IMR-90 (cell line): Measurements from ENCODE around the gene PXN. TPM values are rescaled to one million over a fixed set of nuclear protein-coding genes. Genes with fewer than 3 reads are reported as not detected.
A peak's percentile ranks its signal among the peaks of the same experiment; 100 is the strongest.

Source experiments
- ATAC-seq: fragments of 200-7000 bp; cut with Tn5 transposase; 2 replicates; pipeline ENCODE4 v1.9.1; 2020; ENCODE audit warnings: low read depth, mild to moderate bottlenecking, moderate library complexity
- BruUV-seq: library from RNA; stranded (reverse); fragments of 400-500 nt; replicated peaks from 2 replicates; lab custom pipeline; 2021; lab: Mats Ljungman, UMichigan
- CTCF ChIA-PET: fragments of 300-600 bp; formaldehyde crosslinking; extraction: SDS; loops from one replicate; lab custom pipeline; 2021; ENCODE audit warnings: antibody characterized with exemption; lab: Yijun Ruan, JAX
- POLR2A ChIA-PET: fragments of 300-600 bp; sonication (Branson Sonifier 250); formaldehyde crosslinking; loops from one replicate; lab custom pipeline; 2022; ENCODE audit warnings: antibody characterized with exemption; ENCODE audit not compliant: unreplicated experiment; lab: Charles Lee
- DNase-seq: peaks from one replicate; pipeline ENCODE4 v3.0.0; 2013
- H2AFZ ChIP-seq: replicated peaks from 2 replicates; pipeline ENCODE3; 2013; ENCODE audit warnings: low read length, mild to moderate bottlenecking; ENCODE audit not compliant: poor library complexity
- H2AK5ac ChIP-seq: 2 replicates; pipeline ENCODE4 v1.6.1; 2013; ENCODE audit warnings: low read depth, low read length, inconsistent platforms
- H2AK9ac ChIP-seq: replicated peaks from 2 replicates; pipeline ENCODE3; 2013; ENCODE audit warnings: mild to moderate bottlenecking, low read depth, low read length, moderate library complexity; ENCODE audit not compliant: poor library complexity
- H2BK120ac ChIP-seq: 2 replicates; pipeline ENCODE4 v1.6.1; 2013; ENCODE audit warnings: low read depth, low read length, inconsistent platforms
- H2BK15ac ChIP-seq: 3 replicates; pipeline ENCODE4 v1.6.1; 2013; ENCODE audit warnings: low read depth, low read length, inconsistent platforms
- H2BK20ac ChIP-seq: 2 replicates; pipeline ENCODE4 v1.6.1; 2013; ENCODE audit warnings: low read depth, mild to moderate bottlenecking, inconsistent platforms, low read length, moderate library complexity
- H2BK5ac ChIP-seq: 2 replicates; pipeline ENCODE4 v1.6.1; 2013; ENCODE audit warnings: mild to moderate bottlenecking, low read depth, low read length, inconsistent platforms; ENCODE audit not compliant: poor library complexity, severe bottlenecking
- H3K14ac ChIP-seq: replicated peaks from 2 replicates; pipeline ENCODE4 v1.6.1; 2013; ENCODE audit warnings: low read depth, low read length, inconsistent platforms
- H3K18ac ChIP-seq: 2 replicates; pipeline ENCODE4 v1.6.1; 2013; ENCODE audit warnings: low read depth, low read length, control low read depth
- H3K23ac ChIP-seq: 2 replicates; pipeline ENCODE4 v1.6.1; 2013; ENCODE audit warnings: low read depth, low read length, inconsistent platforms
- H3K27ac ChIP-seq: 2 replicates; pipeline ENCODE4 v1.5.1; 2013; ENCODE audit warnings: mild to moderate bottlenecking, control low read depth, low read length; ENCODE audit not compliant: insufficient read depth
- H3K27me3 ChIP-seq: 2 replicates; pipeline ENCODE4 v1.6.1; 2013; ENCODE audit warnings: low read length; ENCODE audit not compliant: control insufficient read depth, insufficient read depth
- H3K36me3 ChIP-seq: 2 replicates; pipeline ENCODE4 v1.6.1; 2013; ENCODE audit warnings: low read length, mixed read lengths; ENCODE audit not compliant: control insufficient read depth, insufficient read depth
- H3K4ac ChIP-seq: 2 replicates; pipeline ENCODE4 v1.6.1; 2013; ENCODE audit warnings: low read depth, low read length, inconsistent platforms
- H3K4me1 ChIP-seq: 2 replicates; pipeline ENCODE4 v1.6.1; 2013; ENCODE audit warnings: low read length, mixed read lengths; ENCODE audit not compliant: control insufficient read depth, insufficient read depth
- H3K4me2 ChIP-seq: 2 replicates; pipeline ENCODE4 v1.6.1; 2013; ENCODE audit warnings: low read depth, mild to moderate bottlenecking, control low read depth, low read length, moderate library complexity
- H3K4me3 ChIP-seq: 2 replicates; pipeline ENCODE4 v1.5.1; 2013; ENCODE audit warnings: low read depth, mild to moderate bottlenecking, control low read depth, low read length, moderate library complexity; ENCODE audit not compliant: insufficient read depth
- H3K56ac ChIP-seq: 2 replicates; pipeline ENCODE4 v1.6.1; 2013; ENCODE audit warnings: low read length, inconsistent platforms; ENCODE audit not compliant: insufficient read depth; ENCODE audit errors: extremely low read depth
- H3K79me1 ChIP-seq, 2 experiments: 2 replicates each; pipeline ENCODE4 v1.6.1; 2013; ENCODE audit warnings: low read length in 2 of 2, inconsistent platforms in 1 of 2, low read depth in 1 of 2
- H3K9ac ChIP-seq: 2 replicates; pipeline ENCODE4 v1.6.1; 2013; ENCODE audit warnings: low read depth, low read length, control low read depth
- H3K9me1 ChIP-seq: 2 replicates; pipeline ENCODE4 v1.6.1; 2013; ENCODE audit warnings: low read length, inconsistent platforms; ENCODE audit not compliant: insufficient read depth
- H3K9me3 ChIP-seq: 2 replicates; pipeline ENCODE4 v1.6.1; 2013; ENCODE audit warnings: low read length; ENCODE audit not compliant: control insufficient read depth, insufficient read depth
- H4K20me1 ChIP-seq: 2 replicates; pipeline ENCODE4 v1.6.1; 2013; ENCODE audit warnings: low read length, inconsistent platforms; ENCODE audit not compliant: insufficient read depth
- H4K5ac ChIP-seq: 2 replicates; pipeline ENCODE4 v1.6.1; 2013; ENCODE audit warnings: mild to moderate bottlenecking, low read depth, low read length, control low read depth
- H4K8ac ChIP-seq, 2 experiments: 2 replicates each; pipeline ENCODE4 v1.6.1; 2013; ENCODE audit warnings: low read depth in 2 of 2, low read length in 2 of 2, control low read depth in 1 of 2, inconsistent platforms in 1 of 2
- H4K91ac ChIP-seq: 2 replicates; pipeline ENCODE4 v1.6.1; 2013; ENCODE audit warnings: low read depth, low read length, inconsistent platforms; ENCODE audit not compliant: insufficient read depth
- CEBPB ChIP-seq: IDR thresholded peaks from 2 replicates; pipeline ENCODE4 v1.6.1; 2012; ENCODE audit warnings: low read depth, low read length, improper control_type of control experiment
- CHD1 ChIP-seq: IDR thresholded peaks from 2 replicates; pipeline ENCODE4 v1.6.1; 2012; ENCODE audit warnings: low read depth, low read length, improper control_type of control experiment
- CTCF ChIP-seq: conservative IDR thresholded peaks from 2 replicates; pipeline ENCODE4 v1.5.1; 2012; ENCODE audit warnings: mild to moderate bottlenecking, low read depth, low read length, improper control_type of control experiment
- FOS ChIP-seq: fragments of 150-350 bp; IDR thresholded peaks from 2 replicates; pipeline ENCODE4 v1.6.1; 2016; ENCODE audit warnings: low read depth, low read length
- MAZ ChIP-seq: IDR thresholded peaks from 2 replicates; pipeline ENCODE4 v1.6.1; 2012; ENCODE audit warnings: low read depth, mild to moderate bottlenecking, low read length, improper control_type of control experiment, moderate library complexity, borderline replicate concordance
- MXI1 ChIP-seq: IDR thresholded peaks from 2 replicates; pipeline ENCODE4 v1.6.1; 2012; ENCODE audit warnings: low read depth, mild to moderate bottlenecking, low read length, moderate library complexity, borderline replicate concordance
- NFE2L2 ChIP-seq: fragments of 150-350 bp; IDR thresholded peaks from 2 replicates; pipeline ENCODE4 v1.6.1; 2016; ENCODE audit warnings: low read depth, mild to moderate bottlenecking, low read length
- POLR2A ChIP-seq: IDR thresholded peaks from 2 replicates; pipeline ENCODE4 v1.6.1; 2012; ENCODE audit warnings: mild to moderate bottlenecking, low read depth, low read length
- RAD21 ChIP-seq: IDR thresholded peaks from 2 replicates; pipeline ENCODE4 v1.6.1; 2012; ENCODE audit warnings: low read length, improper control_type of control experiment
- RCOR1 ChIP-seq: IDR thresholded peaks from 2 replicates; pipeline ENCODE4 v1.6.1; 2012; ENCODE audit warnings: mild to moderate bottlenecking, low read length, improper control_type of control experiment; ENCODE audit not compliant: insufficient replicate concordance
- RFX5 ChIP-seq: IDR thresholded peaks from 2 replicates; pipeline ENCODE4 v1.8.0; 2012; ENCODE audit warnings: low read depth, mild to moderate bottlenecking, low read length, moderate library complexity
- SMC3 ChIP-seq: fragments of 150-350 bp; IDR thresholded peaks from 2 replicates; pipeline ENCODE4 v1.6.1; 2016; ENCODE audit warnings: low read depth, mild to moderate bottlenecking, antibody characterized with exemption, low read length, moderate library complexity
- WGBS, 2 experiments: methylation state at CpG; one replicate each; pipeline versions ENCODE4 v1.1.5 to v1.1.7; 2013; ENCODE audit warnings: missing lambda C conversion rate in 2 of 2; ENCODE audit not compliant: insufficient read length in 1 of 2; ENCODE audit errors: extremely low coverage in 2 of 2; 5-methylcytosine and 5-hydroxymethylcytosine counted together
- dilution Hi-C: fragments of 300-500 bp; cut with HindIII; formaldehyde crosslinking; loops from one replicate; pipeline ENCODE4 v1.14.3; 2018; ENCODE audit warnings: low sequenced_read_pairs; ENCODE audit not compliant: unreplicated experiment
- in situ Hi-C: fragments of 300-500 bp; cut with MboI; formaldehyde crosslinking; loops from 3 replicates; pipeline ENCODE4 v1.14.3; 2019; ENCODE audit warnings: low sequenced_read_pairs, inconsistent platforms, mixed read lengths
- intact Hi-C: fragments of 100-400 bp; cut with micrococcal nuclease; formaldehyde crosslinking; loops from 2 replicates; pipeline ENCODE4 v1.10.0; 2022
- polyA plus RNA-seq, 3 experiments: library from polyadenylated mRNA; depleted of rRNA; stranded (reverse); fragments of >200 nt; gene quantifications; 2 replicates each; pipeline ENCODE4 v1.2.3, GENCODE V29; 2012; ENCODE audit warnings: low replicate concordance in 1 of 3
- total RNA-seq: library from RNA; depleted of rRNA; stranded (reverse); fragments of >200 nt; gene quantifications from 2 replicates; pipeline ENCODE4 v1.2.3, GENCODE V29; 2012
- TF ChIP-seq, protein P1 (sequence below): fragments of 150-350 bp; IDR thresholded peaks from 2 replicates; pipeline ENCODE4 v1.6.1; 2016; ENCODE audit warnings: low read depth, mild to moderate bottlenecking, low read length, moderate library complexity, borderline replicate concordance
- TF ChIP-seq, protein P2 (sequence below): fragments of 150-350 bp; IDR thresholded peaks from 2 replicates; pipeline ENCODE4 v1.6.1; 2017; ENCODE audit warnings: mild to moderate bottlenecking, antibody characterized with exemption, low read length, low read depth

The PXN gene
- total and polyA plus RNA-seq, 2 of the 4 experiments (the other 2 are of a cell fraction) = 46.6 to 134 TPM

DNA sequence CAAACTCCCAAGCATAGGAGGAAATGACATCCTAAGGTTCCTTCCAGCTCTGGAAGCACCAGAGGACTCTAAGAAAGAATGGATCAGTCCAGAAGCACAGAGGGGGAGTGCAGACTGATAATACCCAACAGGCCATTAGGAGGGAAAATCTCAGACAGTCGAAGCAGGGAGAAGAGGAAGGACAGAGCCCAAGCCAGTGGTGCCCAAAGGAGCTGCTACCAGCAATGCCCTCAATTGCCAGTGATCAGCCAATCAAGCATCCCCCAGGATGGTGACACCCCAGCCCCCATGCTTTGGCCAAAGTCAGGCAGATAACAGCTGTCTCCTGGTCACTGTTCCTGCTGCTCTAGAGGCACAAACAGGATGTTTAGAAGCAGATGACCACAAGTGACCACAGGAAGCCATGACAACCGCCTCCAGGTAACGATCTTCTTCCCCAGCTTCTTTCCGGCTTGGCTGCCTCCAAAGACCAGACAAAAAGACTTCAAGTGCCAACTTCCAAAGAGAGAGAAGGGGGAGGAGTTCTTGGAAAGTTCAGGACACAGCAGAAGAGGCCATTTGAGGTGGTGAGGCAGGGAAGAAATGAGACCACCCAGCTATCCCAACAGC is 16.2 kb downstream of the PXN start:
- H2AFZ ChIP-seq = no peak overlapping the region
- BruUV-seq = no TSS peak
- CTCF ChIA-PET = interaction anchor here (1.9 to 3.7 kb wide), 2 partner anchors 14 to 21 kb away, joined by 6 to 13 read pairs; no protein-coding TSS in a partner anchor
- no peak for TF ChIP-seq MAZ
- TF ChIP-seq RFX5 = no peak
- TF ChIP-seq, protein P1, sequence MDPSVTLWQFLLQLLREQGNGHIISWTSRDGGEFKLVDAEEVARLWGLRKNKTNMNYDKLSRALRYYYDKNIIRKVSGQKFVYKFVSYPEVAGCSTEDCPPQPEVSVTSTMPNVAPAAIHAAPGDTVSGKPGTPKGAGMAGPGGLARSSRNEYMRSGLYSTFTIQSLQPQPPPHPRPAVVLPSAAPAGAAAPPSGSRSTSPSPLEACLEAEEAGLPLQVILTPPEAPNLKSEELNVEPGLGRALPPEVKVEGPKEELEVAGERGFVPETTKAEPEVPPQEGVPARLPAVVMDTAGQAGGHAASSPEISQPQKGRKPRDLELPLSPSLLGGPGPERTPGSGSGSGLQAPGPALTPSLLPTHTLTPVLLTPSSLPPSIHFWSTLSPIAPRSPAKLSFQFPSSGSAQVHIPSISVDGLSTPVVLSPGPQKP = no peak
- TF ChIP-seq CTCF = no peak
- TF ChIP-seq RAD21 = no peak
- no peak for TF ChIP-seq MXI1
- TF ChIP-seq, protein P2, sequence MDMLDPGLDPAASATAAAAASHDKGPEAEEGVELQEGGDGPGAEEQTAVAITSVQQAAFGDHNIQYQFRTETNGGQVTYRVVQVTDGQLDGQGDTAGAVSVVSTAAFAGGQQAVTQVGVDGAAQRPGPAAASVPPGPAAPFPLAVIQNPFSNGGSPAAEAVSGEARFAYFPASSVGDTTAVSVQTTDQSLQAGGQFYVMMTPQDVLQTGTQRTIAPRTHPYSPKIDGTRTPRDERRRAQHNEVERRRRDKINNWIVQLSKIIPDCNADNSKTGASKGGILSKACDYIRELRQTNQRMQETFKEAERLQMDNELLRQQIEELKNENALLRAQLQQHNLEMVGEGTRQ = no peak
- TF ChIP-seq RCOR1 = no peak
- TF ChIP-seq NFE2L2 = no peak
- no peak for TF ChIP-seq CHD1
- TF ChIP-seq FOS = no peak
- no peak for TF ChIP-seq POLR2A
- no peak for TF ChIP-seq CEBPB
- TF ChIP-seq SMC3 = no peak

More for the DNA sequence above, 16.2 kb downstream of the PXN start:
- no CpG with 5 or more reads among the region's 4 CpGs for WGBS, 2 experiments
- POLR2A ChIA-PET = interaction anchor here (0.7 to 1.5 kb wide), 3 partner anchors 9 to 48 kb away, joined by 4 to 6 read pairs (median 5); partner anchors contain the start of gene RPLP0
- H4K8ac ChIP-seq = peak overlapping the region in 1 of 2 experiments; percentile 65; a peak in 2 of 4 replicates
- H4K20me1 ChIP-seq = peaks cover 63% of the 10 kb centered on the region
- H3K14ac ChIP-seq = peak overlapping the region; percentile 64
- no peak overlapping the region for H3K4me3 ChIP-seq
- H3K9me1 ChIP-seq = peaks cover 47% of the 10 kb centered on the region
- H3K79me1 ChIP-seq = peaks cover 5 to 55% of the 10 kb centered on the region in 2 experiments; a peak in 2 of 4 replicates
- H2AK5ac ChIP-seq = peak overlapping the region; percentile 88
- H2BK120ac ChIP-seq = peak overlapping the region; percentile 18; the same call in 1 of the 2 replicates
- no peak overlapping the region for H3K9ac ChIP-seq
- peak overlapping the region; percentile 58 for H2BK5ac ChIP-seq
- no peak overlapping the region for H2AK9ac ChIP-seq
- ATAC-seq (no peak), DNase-seq (no peak)
- H3K23ac ChIP-seq = peak overlapping the region; percentile 50; the same call in 1 of the 2 replicates
- dilution Hi-C loops (no loop called here), intact Hi-C loops (loop anchor here (2.0 kb wide), 1 partner anchor 15 kb away; no protein-coding TSS in a partner anchor), in situ Hi-C loops (no loop called here)
- peak overlapping the region; percentile 45 for H3K27ac ChIP-seq
- H3K4me2 ChIP-seq = no peak overlapping the region
- H4K5ac ChIP-seq = no peak overlapping the region
- H3K36me3 ChIP-seq = peaks cover 2% of the 10 kb centered on the region; the same call in 1 of the 2 replicates
- peak overlapping the region; percentile 73 for H3K4ac ChIP-seq
- H2BK15ac ChIP-seq = peak overlapping the region; percentile 33; the same call in 1 of the 3 replicates
- no peak overlapping the region for H3K56ac ChIP-seq
- no peaks in the 10 kb centered on the region for H3K9me3 ChIP-seq
- no peaks in the 10 kb centered on the region for H3K27me3 ChIP-seq
- no peak overlapping the region for H3K18ac ChIP-seq
- peaks cover 38% of the 10 kb centered on the region for H3K4me1 ChIP-seq
- H2BK20ac ChIP-seq = peak overlapping the region; percentile 49; the same call in 1 of the 2 replicates
- H4K91ac ChIP-seq = peak overlapping the region; percentile 55
